B cell (primary cell): ENCODE results near the gene BLM. TPM values are rescaled to one million over a fixed set of nuclear protein-coding genes. Genes with fewer than 3 reads are reported as not detected.
A peak's percentile ranks its signal among the peaks of the same experiment; 100 is the strongest.

Experiments
- ATAC-seq: fragments of 200-7000 bp; cut with Tn5 transposase; one replicate; pipeline ENCODE4 v1.10.0; 2021; ENCODE audit warnings: low read depth, mild to moderate bottlenecking, moderate number of reproducible peaks, moderate library complexity
- CTCF ChIA-PET: fragments of 350-600 bp; sonication (Branson Sonifier 250); formaldehyde crosslinking; loops from one replicate; lab custom pipeline; 2021; ENCODE audit warnings: antibody characterized with exemption, inconsistent platforms; lab: Charles Lee
- POLR2A ChIA-PET: fragments of 350-600 bp; sonication (Branson Sonifier 250); formaldehyde crosslinking; loops from one replicate; lab custom pipeline; 2021; ENCODE audit warnings: antibody characterized with exemption; lab: Charles Lee
- DNase-seq: peaks from one replicate; pipeline ENCODE4 v3.0.0; 2013
- H2AFZ ChIP-seq: 2 replicates; pipeline ENCODE4 v1.6.1; 2012; ENCODE audit warnings: mild to moderate bottlenecking, low read depth, low read length; ENCODE audit not compliant: insufficient read depth, poor library complexity, severe bottlenecking
- H3K27ac ChIP-seq, 2 donors: 1 replicate in 1 of 2; 2 replicates in 1 of 2; pipeline ENCODE4 v1.5.1; 2012 to 2013; ENCODE audit warnings: low read length in 2 of 2, mild to moderate bottlenecking in 2 of 2, moderate library complexity in 1 of 2
- H3K27me3 ChIP-seq, 4 experiments: fragments of 200-600 bp in 1 of 4; sonication (generic) in 1 of 4; replicated peaks in 1 of 4; 1 replicate in 2 of 4; 2 replicates in 2 of 4; pipeline versions ENCODE4 v1.6.1 to v1.7.0; 2013 to 2016; ENCODE audit warnings: low read length in 3 of 4, mild to moderate bottlenecking in 2 of 4, mixed read lengths in 1 of 4, moderate library complexity in 1 of 4; ENCODE audit not compliant: insufficient read depth in 4 of 4, control insufficient read depth in 3 of 4; ENCODE audit errors: control extremely low read depth in 1 of 4
- H3K36me3 ChIP-seq, 2 experiments: replicated peaks in 1 of 2; 1 replicate in 1 of 2; 2 replicates in 1 of 2; pipeline versions ENCODE4 v1.6.1 to v1.7.1; 2013; ENCODE audit warnings: low read length in 1 of 2; ENCODE audit not compliant: insufficient read depth in 2 of 2, control insufficient read depth in 1 of 2; ENCODE audit errors: control extremely low read depth in 1 of 2, extremely low read depth in 1 of 2
- H3K4me1 ChIP-seq, 2 donors: fragments of 200-600 bp in 1 of 2; sonication (generic) in 1 of 2; 1 replicate in 1 of 2; 2 replicates in 1 of 2; pipeline versions ENCODE4 v1.5.1 to v1.6.1; 2013 to 2017; ENCODE audit warnings: low read length in 2 of 2; ENCODE audit not compliant: control insufficient read depth in 2 of 2, insufficient read depth in 2 of 2
- H3K4me2 ChIP-seq: replicated peaks from 2 replicates; pipeline ENCODE3; 2012; ENCODE audit warnings: mild to moderate bottlenecking, low read depth, low read length; ENCODE audit not compliant: poor library complexity, severe bottlenecking
- H3K4me3 ChIP-seq, 5 experiments: fragments of 200-600 bp in 1 of 5; sonication (generic) in 1 of 5; 1 replicate in 3 of 5; 2 replicates in 2 of 5; pipeline versions ENCODE4 v1.5.1 to v1.7.0; 2011 to 2016; ENCODE audit warnings: low read length in 4 of 5, mild to moderate bottlenecking in 4 of 5, low read depth in 2 of 5, control low read depth in 1 of 5, moderate library complexity in 1 of 5; ENCODE audit not compliant: insufficient read depth in 1 of 5; ENCODE audit errors: control extremely low read depth in 1 of 5, extremely low read depth in 1 of 5
- H3K79me2 ChIP-seq: fragments of 200-600 bp; sonication (generic); one replicate; pipeline ENCODE4 v1.6.0; 2016; ENCODE audit warnings: low read length; ENCODE audit not compliant: control insufficient read depth, insufficient read depth
- H3K9ac ChIP-seq: fragments of 200-600 bp; sonication (generic); 2 replicates; pipeline ENCODE4 v1.6.1; 2017; ENCODE audit warnings: mild to moderate bottlenecking, low read length, moderate library complexity
- H3K9me3 ChIP-seq, 3 donors: one replicate each; pipeline versions ENCODE4 v1.6.1 to v1.7.1; 2013; ENCODE audit warnings: low read length in 2 of 3; ENCODE audit not compliant: control insufficient read depth in 2 of 3, insufficient read depth in 1 of 3; ENCODE audit errors: control extremely low read depth in 1 of 3
- H4K20me1 ChIP-seq: 2 replicates; pipeline ENCODE4 v1.6.0; 2012; ENCODE audit warnings: mild to moderate bottlenecking, low read length; ENCODE audit not compliant: insufficient read depth, control insufficient read depth, poor library complexity, severe bottlenecking
- H3K27ac Mint-ChIP-seq: one replicate; pipeline ENCODE4 v1.8.0; 2021; ENCODE audit warnings: mixed read lengths
- H3K27me3 Mint-ChIP-seq: one replicate; pipeline ENCODE4 v1.8.0; 2021; ENCODE audit warnings: mixed read lengths
- H3K4me1 Mint-ChIP-seq: one replicate; pipeline ENCODE4 v1.8.0; 2021; ENCODE audit warnings: mixed read lengths
- H3K4me3 Mint-ChIP-seq: one replicate; pipeline ENCODE4 v1.8.0; 2021; ENCODE audit warnings: mixed read lengths
- H3K9me3 Mint-ChIP-seq: one replicate; pipeline ENCODE4 v1.8.0; 2022; ENCODE audit warnings: mixed read lengths; ENCODE audit not compliant: insufficient read depth
- EZH2 ChIP-seq: IDR thresholded peaks from 2 replicates; pipeline ENCODE4 v1.6.1; 2012; ENCODE audit warnings: borderline replicate concordance, low read depth, mild to moderate bottlenecking, moderate library complexity, low read length; ENCODE audit not compliant: insufficient read depth, poor library complexity, severe bottlenecking
- WGBS: methylation state at CpG from one replicate; pipeline ENCODE4 v1.1.5; 2013; ENCODE audit warnings: missing lambda C conversion rate; ENCODE audit not compliant: insufficient coverage; 5-methylcytosine and 5-hydroxymethylcytosine counted together
- intact Hi-C: fragments of 100-400 bp; cut with micrococcal nuclease; formaldehyde crosslinking; loops from one replicate; pipeline ENCODE4 v1.10.0; 2022
- polyA plus RNA-seq: library from polyadenylated mRNA; depleted of rRNA; stranded (reverse); fragments of >200 nt; gene quantifications from 2 replicates; pipeline ENCODE4 v1.2.3, GENCODE V29; 2012
- total RNA-seq, 2 donors: library from RNA; stranded (reverse); fragments of 120-200 nt in 1 of 2; gene quantifications; 1 replicate in 1 of 2; 2 replicates in 1 of 2; pipeline versions ENCODE4 v1.2.3 to v1.2.4, GENCODE V29; 2013 to 2022
- TF ChIP-seq, protein P1 (sequence below): fragments of 200-600 bp; IDR thresholded peaks from one replicate; pipeline ENCODE4 v1.8.0; 2022; ENCODE audit warnings: antibody characterized with exemption, mild to moderate bottlenecking

Gene BLM
- total and polyA plus RNA-seq, 2 donors (not counting 1 experiment from before 2014, with no cell fraction given): 5.2 to 17.4 TPM

DNA sequence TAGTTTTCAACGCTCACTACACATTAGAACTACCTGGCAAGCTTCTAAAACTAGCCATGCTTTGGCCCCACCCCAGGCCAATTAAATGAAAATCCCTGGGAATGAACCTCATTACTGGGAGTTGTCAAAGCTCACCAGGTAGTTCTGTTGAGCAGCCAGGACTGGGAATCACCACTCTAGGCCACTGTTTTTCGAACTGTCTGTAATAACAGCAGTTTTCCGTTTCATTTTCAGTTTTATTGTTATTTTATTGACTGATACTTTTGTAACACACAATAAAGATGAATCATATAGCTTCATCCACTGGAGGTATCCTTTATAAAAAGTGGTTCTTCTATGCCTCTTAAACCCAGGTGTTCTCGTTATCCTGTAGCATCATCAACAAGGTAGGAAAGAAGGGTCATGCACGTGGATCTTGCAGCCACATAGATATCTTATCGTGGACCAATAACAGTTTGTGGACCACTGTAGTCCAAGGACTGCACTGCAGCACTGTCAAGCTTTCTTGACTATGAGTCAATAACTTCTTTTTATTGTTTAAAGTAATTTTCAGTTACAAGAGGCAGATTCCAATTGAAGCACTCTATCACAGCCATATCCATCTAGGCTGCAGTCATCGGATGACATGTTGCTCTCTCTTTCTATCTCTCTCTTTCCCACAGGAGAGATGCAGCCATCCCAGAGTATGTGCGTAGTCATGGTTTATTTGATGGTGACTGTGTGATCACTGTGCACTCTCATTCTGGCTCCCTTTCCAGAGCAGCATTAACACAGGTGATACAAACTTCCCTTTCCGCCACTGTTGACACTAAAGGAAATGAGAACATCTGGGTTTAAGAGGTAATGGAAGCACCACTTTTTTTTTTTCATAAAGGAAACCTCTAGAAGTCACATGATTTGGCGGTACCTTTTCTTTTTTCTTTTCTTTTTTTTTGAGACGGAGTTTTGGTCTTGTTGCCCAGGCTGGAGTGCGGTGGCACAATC, 39.0 kb upstream of the BLM start:
- Histone ChIP-seq H3K4me3 (no peak overlapping the region), H3K4me1 (peaks cover 13 to 14% of the 10 kb centered on the region in 2 donors), H3K36me3 (no peaks in the 10 kb centered on the region), H3K9me3 (no peaks in the 10 kb centered on the region), H3K27ac (no peak overlapping the region), H3K27me3 (peaks cover 0 to 24% (median 0%) of the 10 kb centered on the region in 4 experiments), H2AFZ (no peak overlapping the region), H3K4me2 (peak overlapping the region; percentile 49), H3K9ac (no peak overlapping the region), H4K20me1 (no peaks in the 10 kb centered on the region), H3K79me2 (no peaks in the 10 kb centered on the region)
- Mint-ChIP-seq H3K27me3 (peaks cover 7% of the 10 kb centered on the region), H3K27ac (peak overlapping the region; percentile 62), H3K4me3 (peak overlapping the region; percentile 51), H3K9me3 (no peaks in the 10 kb centered on the region), H3K4me1 (peaks cover 10% of the 10 kb centered on the region)
- peak; percentile 28 for ATAC-seq
- 100% methylated on average over 3 of the region's 12 CpGs for WGBS
- peak; percentile 34 for DNase-seq
- intact Hi-C loops: no loop called here
- POLR2A ChIA-PET: no interaction called here
- no peak for TF ChIP-seq EZH2
- TF ChIP-seq, protein P1, sequence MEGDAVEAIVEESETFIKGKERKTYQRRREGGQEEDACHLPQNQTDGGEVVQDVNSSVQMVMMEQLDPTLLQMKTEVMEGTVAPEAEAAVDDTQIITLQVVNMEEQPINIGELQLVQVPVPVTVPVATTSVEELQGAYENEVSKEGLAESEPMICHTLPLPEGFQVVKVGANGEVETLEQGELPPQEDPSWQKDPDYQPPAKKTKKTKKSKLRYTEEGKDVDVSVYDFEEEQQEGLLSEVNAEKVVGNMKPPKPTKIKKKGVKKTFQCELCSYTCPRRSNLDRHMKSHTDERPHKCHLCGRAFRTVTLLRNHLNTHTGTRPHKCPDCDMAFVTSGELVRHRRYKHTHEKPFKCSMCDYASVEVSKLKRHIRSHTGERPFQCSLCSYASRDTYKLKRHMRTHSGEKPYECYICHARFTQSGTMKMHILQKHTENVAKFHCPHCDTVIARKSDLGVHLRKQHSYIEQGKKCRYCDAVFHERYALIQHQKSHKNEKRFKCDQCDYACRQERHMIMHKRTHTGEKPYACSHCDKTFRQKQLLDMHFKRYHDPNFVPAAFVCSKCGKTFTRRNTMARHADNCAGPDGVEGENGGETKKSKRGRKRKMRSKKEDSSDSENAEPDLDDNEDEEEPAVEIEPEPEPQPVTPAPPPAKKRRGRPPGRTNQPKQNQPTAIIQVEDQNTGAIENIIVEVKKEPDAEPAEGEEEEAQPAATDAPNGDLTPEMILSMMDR: no peak
- CTCF ChIA-PET: interaction anchor here (0.6 to 1.2 kb wide), 2 partner anchors 10 to 208 kb away, joined by 3 read pairs; no protein-coding TSS in a partner anchor

GRCh38 chr15:90679959-90680358, 37.2 kb upstream of the BLM start:
- Histone ChIP-seq H3K9ac (no peak overlapping the region), H3K9me3 (no peaks in the 10 kb centered on the region), H3K27ac (no peak overlapping the region), H3K79me2 (no peaks in the 10 kb centered on the region), H2AFZ (no peak overlapping the region), H3K36me3 (no peaks in the 10 kb centered on the region), H3K4me1 (peaks cover 14 to 17% of the 10 kb centered on the region in 2 donors), H3K4me3 (no peak overlapping the region), H4K20me1 (no peaks in the 10 kb centered on the region), H3K27me3 (peaks cover 0 to 24% (median 0%) of the 10 kb centered on the region in 4 experiments), H3K4me2 (no peak overlapping the region)
- Mint-ChIP-seq H3K9me3 (no peaks in the 10 kb centered on the region), H3K4me1 (peaks cover 14% of the 10 kb centered on the region), H3K27ac (no peak overlapping the region), H3K27me3 (peaks cover 7% of the 10 kb centered on the region), H3K4me3 (no peak overlapping the region)
- ATAC-seq: no peak
- DNase-seq: no peak
- intact Hi-C loops: no loop called here
- no peak for TF ChIP-seq EZH2
- TF ChIP-seq, protein P1: no peak
- WGBS: 100% methylated on average over 1 of the region's 3 CpGs
- ChIA-PET CTCF (interaction anchor here (1.1 kb wide), 1 partner anchor 93 kb away, joined by 3 read pairs; no protein-coding TSS in a partner anchor), POLR2A (no interaction called here)
